Measurements from ENCODE around the gene PDCD11.

- no peak for TF ChIP-seq CTCF (IDR thresholded peaks at IDR 0.05; ENCODE audit: insufficient read depth, low read depth, low read length)
- TF ChIP-seq EZH2 (IDR thresholded peaks at IDR 0.05; ENCODE audit: insufficient read depth, low read length), result no peak
These were observed 44.8 kb downstream of the PDCD11 start for GRCh38 chr10:103441206-103441605.

Measured in astrocyte (in vitro differentiated cells and primary cell).